Testis (tissue), 2 donors: ENCODE data around the gene FARS2.

Experiments
- POLR2A ChIP-seq: fragments of 450-650 bp; IDR thresholded peaks from one replicate; pipeline ENCODE4 v1.6.1; 2017; ENCODE audit warnings: antibody characterized with exemption, mild to moderate bottlenecking, moderate library complexity
- TF ChIP-seq, protein P1 (sequence below), 3 experiments: fragments of 450-650 bp in 2 of 3; fragments of 200-600 bp in 1 of 3; sonication (generic) in 1 of 3; IDR thresholded peaks; one replicate each; pipeline ENCODE4 v1.5.1; 2016 to 2019; ENCODE audit warnings: antibody characterized with exemption in 3 of 3, mild to moderate bottlenecking in 2 of 3, moderate library complexity in 1 of 3

DNA sequence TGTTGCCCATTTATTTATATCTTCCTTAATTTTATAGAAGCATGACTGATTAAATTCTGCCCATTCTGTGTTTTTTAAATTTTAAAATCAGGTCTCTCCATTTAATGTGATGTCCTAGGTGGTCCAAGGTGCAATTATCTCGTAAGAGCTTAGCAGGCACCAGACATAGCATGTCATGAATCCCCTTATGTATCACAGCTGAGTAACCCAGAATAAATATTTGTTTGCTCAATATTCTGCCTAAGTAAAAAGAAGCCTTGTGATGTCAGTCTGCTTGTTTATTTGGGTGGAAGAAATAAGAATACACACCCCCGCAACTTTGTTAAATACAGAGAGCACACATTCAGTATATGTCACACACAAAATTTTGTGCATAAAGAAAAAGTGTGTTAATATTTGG is 211.3 kb downstream of the FARS2 start:
- TF ChIP-seq, protein P1, sequence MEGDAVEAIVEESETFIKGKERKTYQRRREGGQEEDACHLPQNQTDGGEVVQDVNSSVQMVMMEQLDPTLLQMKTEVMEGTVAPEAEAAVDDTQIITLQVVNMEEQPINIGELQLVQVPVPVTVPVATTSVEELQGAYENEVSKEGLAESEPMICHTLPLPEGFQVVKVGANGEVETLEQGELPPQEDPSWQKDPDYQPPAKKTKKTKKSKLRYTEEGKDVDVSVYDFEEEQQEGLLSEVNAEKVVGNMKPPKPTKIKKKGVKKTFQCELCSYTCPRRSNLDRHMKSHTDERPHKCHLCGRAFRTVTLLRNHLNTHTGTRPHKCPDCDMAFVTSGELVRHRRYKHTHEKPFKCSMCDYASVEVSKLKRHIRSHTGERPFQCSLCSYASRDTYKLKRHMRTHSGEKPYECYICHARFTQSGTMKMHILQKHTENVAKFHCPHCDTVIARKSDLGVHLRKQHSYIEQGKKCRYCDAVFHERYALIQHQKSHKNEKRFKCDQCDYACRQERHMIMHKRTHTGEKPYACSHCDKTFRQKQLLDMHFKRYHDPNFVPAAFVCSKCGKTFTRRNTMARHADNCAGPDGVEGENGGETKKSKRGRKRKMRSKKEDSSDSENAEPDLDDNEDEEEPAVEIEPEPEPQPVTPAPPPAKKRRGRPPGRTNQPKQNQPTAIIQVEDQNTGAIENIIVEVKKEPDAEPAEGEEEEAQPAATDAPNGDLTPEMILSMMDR (IDR thresholded peaks at IDR 0.05), result no peak
- no peak for TF ChIP-seq POLR2A
